WTC11 (cell line): Measurements from ENCODE around the gene SKAP2. TPM values are rescaled to one million over a fixed set of nuclear protein-coding genes. Genes with fewer than 3 reads are reported as not detected.

Source experiments
- ATAC-seq: fragments of 200-7000 bp; cut with Tn5 transposase; 2 replicates; pipeline ENCODE4 v1.10.0; 2021; ENCODE audit warnings: mild to moderate bottlenecking, moderate library complexity
- CTCF ChIA-PET: fragments of 300-600 bp; sonication (Branson Sonifier 250); formaldehyde crosslinking; loops from one replicate; lab custom pipeline; 2021; ENCODE audit warnings: antibody characterized with exemption; lab: Charles Lee
- POLR2A ChIA-PET: fragments of 350-600 bp; sonication (Branson Sonifier 250); formaldehyde crosslinking; loops from one replicate; lab custom pipeline; 2021; ENCODE audit warnings: antibody characterized with exemption; lab: Charles Lee
- DNase-seq: peaks from one replicate; pipeline ENCODE4 v3.0.0; 2021; ENCODE audit warnings: low spot score
- H3K27ac Mint-ChIP-seq: 2 replicates; pipeline ENCODE4 v1.8.0; 2021; ENCODE audit warnings: mixed read lengths
- H3K27me3 Mint-ChIP-seq: 2 replicates; pipeline ENCODE4 v1.8.0; 2021; ENCODE audit warnings: low read depth, mild to moderate bottlenecking, moderate library complexity, mixed read lengths
- H3K36me3 Mint-ChIP-seq: 2 replicates; pipeline ENCODE4 v1.8.0; 2021; ENCODE audit warnings: mixed read lengths
- H3K4me1 Mint-ChIP-seq: 2 replicates; pipeline ENCODE4 v1.8.0; 2022; ENCODE audit warnings: mixed read lengths
- H3K4me3 Mint-ChIP-seq: 2 replicates; pipeline ENCODE4 v1.8.0; 2021; ENCODE audit warnings: mild to moderate bottlenecking, moderate library complexity, mixed read lengths
- H3K9me3 Mint-ChIP-seq: 2 replicates; pipeline ENCODE4 v1.8.0; 2021; ENCODE audit warnings: mixed read lengths
- ATF2 ChIP-seq: sonication (generic); formaldehyde crosslinking; IDR thresholded peaks from 2 replicates; pipeline ENCODE4 v1.8.1; 2022; ENCODE audit warnings: low read depth, missing genetic modification reagents, borderline replicate concordance
- CREM ChIP-seq: sonication (generic); formaldehyde crosslinking; IDR thresholded peaks from 2 replicates; pipeline ENCODE4 v1.8.1; 2022; ENCODE audit warnings: mild to moderate bottlenecking, missing genetic modification reagents, moderate library complexity
- E2F1 ChIP-seq: sonication (generic); formaldehyde crosslinking; IDR thresholded peaks from 2 replicates; pipeline ENCODE4 v1.8.0; 2022; ENCODE audit warnings: mild to moderate bottlenecking, missing genetic modification reagents
- ESRRA ChIP-seq: sonication (generic); formaldehyde crosslinking; IDR thresholded peaks from 2 replicates; pipeline ENCODE4 v1.8.1; 2022; ENCODE audit warnings: mild to moderate bottlenecking, missing genetic modification reagents, borderline replicate concordance
- FOXP1 ChIP-seq: sonication (generic); formaldehyde crosslinking; IDR thresholded peaks from 2 replicates; pipeline ENCODE4 v1.8.0; 2022; ENCODE audit warnings: missing genetic modification reagents, mild to moderate bottlenecking, moderate library complexity, borderline replicate concordance
- GRHL2 ChIP-seq: fragments of 250-450 bp; sonication (Bioruptor Pico); IDR thresholded peaks from 2 replicates; pipeline ENCODE4 v1.8.0; 2022; ENCODE audit warnings: mild to moderate bottlenecking, moderate library complexity; ENCODE audit not compliant: insufficient replicate concordance, severe bottlenecking
- GTF2I ChIP-seq: fragments of 250-450 bp; sonication (Bioruptor Pico); conservative IDR thresholded peaks from 2 replicates; pipeline ENCODE4 v1.4.0; 2021; ENCODE audit warnings: mild to moderate bottlenecking
- HMGA2 ChIP-seq: fragments of 250-450 bp; sonication (Bioruptor Pico); IDR thresholded peaks from 2 replicates; pipeline ENCODE4 v1.4.0; 2021; ENCODE audit warnings: mild to moderate bottlenecking, moderate library complexity
- MLX ChIP-seq: sonication (generic); formaldehyde crosslinking; IDR thresholded peaks from 2 replicates; pipeline ENCODE4 v1.8.1; 2023; ENCODE audit warnings: mild to moderate bottlenecking, missing genetic modification reagents, moderate library complexity
- RORB ChIP-seq: fragments of 250-450 bp; sonication (Bioruptor Pico); IDR thresholded peaks from 2 replicates; pipeline ENCODE4 v1.9.0; 2021; ENCODE audit warnings: mild to moderate bottlenecking
- SMAD3 ChIP-seq: sonication (generic); formaldehyde crosslinking; IDR thresholded peaks from 2 replicates; pipeline ENCODE4 v1.8.0; 2022; ENCODE audit warnings: missing genetic modification reagents, mild to moderate bottlenecking, borderline replicate concordance
- STAT6 ChIP-seq: sonication (generic); formaldehyde crosslinking; conservative IDR thresholded peaks from 2 replicates; pipeline ENCODE4 v1.8.1; 2023; ENCODE audit warnings: mild to moderate bottlenecking, low read depth, missing genetic modification reagents, moderate library complexity
- USF2 ChIP-seq: sonication (generic); formaldehyde crosslinking; IDR thresholded peaks from 2 replicates; pipeline ENCODE4 v1.8.1; 2023; ENCODE audit warnings: mild to moderate bottlenecking, missing genetic modification reagents, moderate library complexity
- ZMAT4 ChIP-seq: fragments of 250-450 bp; sonication (Bioruptor Pico); IDR thresholded peaks from 2 replicates; pipeline ENCODE4 v1.9.0; 2021; ENCODE audit warnings: mild to moderate bottlenecking
- ZNF138 ChIP-seq: sonication (generic); formaldehyde crosslinking; conservative IDR thresholded peaks from 2 replicates; pipeline ENCODE4 v1.8.1; 2022; ENCODE audit warnings: mild to moderate bottlenecking, moderate library complexity, missing genetic modification reagents
- ZNF219 ChIP-seq: sonication (generic); formaldehyde crosslinking; IDR thresholded peaks from 2 replicates; pipeline ENCODE4 v1.8.0; 2023; ENCODE audit warnings: missing genetic modification reagents, mild to moderate bottlenecking, borderline replicate concordance
- total RNA-seq: library from RNA; stranded (reverse); gene quantifications from 3 replicates; pipeline ENCODE4 v1.2.3, GENCODE V29; 2021

The SKAP2 gene
- total RNA-seq, 1 experiment from 2014 or later: 2.5 TPM

- Mint-ChIP-seq H3K27me3 (no peaks in the 10 kb centered on the region; the same call in 1 of the 2 replicates), H3K4me1 (no peaks in the 10 kb centered on the region), H3K27ac (no peak overlapping the region), H3K36me3 (no peaks in the 10 kb centered on the region), H3K9me3 (peaks cover 6% of the 10 kb centered on the region), H3K4me3 (no peak overlapping the region)
- POLR2A ChIA-PET: no interaction called here
- DNase-seq (no peak), ATAC-seq (no peak)
- no peak for TF ChIP-seq ATF2 (CRISPR knock-in tag)
- TF ChIP-seq FOXP1: no peak
- TF ChIP-seq CREM (CRISPR knock-in tag): no peak
- no peak for TF ChIP-seq GTF2I (CRISPR knock-in tag)
- TF ChIP-seq ESRRA (CRISPR knock-in tag): no peak
- no peak for TF ChIP-seq ZNF138 (CRISPR knock-in tag)
- no peak for TF ChIP-seq STAT6 (CRISPR knock-in tag)
- TF ChIP-seq E2F1: no peak
- no peak for TF ChIP-seq MLX (CRISPR knock-in tag)
- no peak for TF ChIP-seq ZNF219 (CRISPR knock-in tag)
- TF ChIP-seq HMGA2 (CRISPR knock-in tag): no peak
- no peak for TF ChIP-seq RORB (CRISPR knock-in tag)
- no peak for TF ChIP-seq GRHL2 (CRISPR knock-in tag)
- no peak for TF ChIP-seq USF2 (CRISPR knock-in tag)
- TF ChIP-seq ZMAT4 (CRISPR knock-in tag): no peak
- CTCF ChIA-PET: no interaction called here
Measured at GRCh38 chr7:26626156-26626555, 238.2 kb downstream of the SKAP2 start.

- TF ChIP-seq SMAD3 (CRISPR knock-in tag): no peak
- peaks cover 5% of the 10 kb centered on the region; the same call in 1 of the 2 replicates for H3K4me1 Mint-ChIP-seq
- no peak overlapping the region for H3K27ac Mint-ChIP-seq
- H3K4me3 Mint-ChIP-seq: no peak overlapping the region
- no peak for ATAC-seq
- CTCF ChIA-PET: no interaction called here
- peaks cover 6% of the 10 kb centered on the region for H3K9me3 Mint-ChIP-seq
- POLR2A ChIA-PET: no interaction called here
- no peaks in the 10 kb centered on the region; the same call in 1 of the 2 replicates for H3K27me3 Mint-ChIP-seq
- no peaks in the 10 kb centered on the region for H3K36me3 Mint-ChIP-seq
- DNase-seq: no peak
Measured at GRCh38 chr7:26625286-26625685, 239.1 kb downstream of the SKAP2 start.
